Measurements from ENCODE around the gene S100G. TPM values are rescaled to one million over a fixed set of nuclear protein-coding genes. Genes with fewer than 3 reads are reported as not detected.
A peak's percentile ranks its signal among the peaks of the same experiment; 100 is the strongest.

The S100G gene
- total and polyA plus RNA-seq, 2 donors (not counting 3 experiments of a cell fraction or from before 2014, with no cell fraction given) = not detected

DNA sequence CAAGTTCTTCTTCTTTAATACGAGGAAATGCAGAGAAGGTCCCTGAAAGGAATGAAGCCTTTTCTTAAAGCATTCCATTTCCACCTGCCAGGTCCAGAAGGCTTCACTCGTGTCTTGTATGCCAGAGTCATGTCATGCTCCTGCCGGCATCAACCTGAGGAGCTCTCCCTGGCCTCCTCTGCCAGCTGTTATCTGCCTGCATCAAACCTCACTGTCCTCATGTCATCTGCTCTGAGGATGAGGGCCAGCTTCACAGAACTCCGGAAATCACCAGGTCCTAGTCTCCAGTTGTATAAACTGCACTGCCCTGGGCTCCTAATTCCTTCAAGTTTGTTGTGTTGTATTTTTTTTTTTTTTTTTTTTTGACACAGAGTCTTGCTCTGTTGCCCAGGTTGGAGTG is 20.0 kb upstream of the S100G start:
- dilution Hi-C loops (cut with MboI; ENCODE audit: extremely low pct_ligation_motif_present, low sequenced_read_pairs) (no loop called here), intact Hi-C loops (cut with micrococcal nuclease) (no loop called here)
- no peaks in the 10 kb centered on the region for H3K79me2 ChIP-seq (ENCODE audit: control insufficient read depth, insufficient read depth, low read length)
- H3K27me3 ChIP-seq (ENCODE audit: control insufficient read depth in 2 of 2, insufficient read depth in 2 of 2, low read length in 2 of 2) = no peaks in the 10 kb centered on the region
- no peak overlapping the region for H3K4me3 ChIP-seq (replicated peaks in 1 of 3; ENCODE audit: insufficient read depth in 1 of 3, low read depth in 1 of 3, low read length in 3 of 3)
- BruUV-seq (replicated peaks) = no TSS peak
- no peaks in the 10 kb centered on the region for H3K9me1 ChIP-seq (replicated peaks; ENCODE audit: control insufficient read depth, extremely low read depth, insufficient read depth, low read length)
- no peak for TF ChIP-seq POLR2A (IDR thresholded peaks at IDR 0.05; ENCODE audit: low read depth, low read length)
- CTCF ChIA-PET = interaction anchor here (0.7 kb wide), 1 partner anchor 35 kb away, joined by 3 read pairs; no protein-coding TSS in a partner anchor
- H2AFZ ChIP-seq (ENCODE audit: low read depth, low read length) = no peak overlapping the region
- no peaks in the 10 kb centered on the region for H3K9me3 ChIP-seq (replicated peaks; ENCODE audit: control insufficient read depth, insufficient read depth, low read length)
- POLR2A ChIA-PET = no interaction called here
- no peaks in the 10 kb centered on the region for H4K20me1 ChIP-seq (replicated peaks; ENCODE audit: control insufficient read depth, extremely low read depth, insufficient read depth, low read length)
- DNase-seq (ENCODE audit: low read depth, low spot score) (no peak), FAIRE-seq (peak; percentile 46)
- no peak overlapping the region for H3K27ac ChIP-seq (ENCODE audit: insufficient read depth, low read depth, low read length)
- no peaks in the 10 kb centered on the region for H3K36me3 ChIP-seq (ENCODE audit: control insufficient read depth in 2 of 2, extremely low read depth in 1 of 2, insufficient read depth in 2 of 2, low read length in 2 of 2)
- peaks cover 11% of the 10 kb centered on the region for H3K4me1 ChIP-seq (ENCODE audit: control insufficient read depth, extremely low read depth, insufficient read depth, low read length)
- no peak overlapping the region for H3K9ac ChIP-seq (replicated peaks; ENCODE audit: extremely low read depth, insufficient read depth, low read length)
- H3K4me2 ChIP-seq (ENCODE audit: insufficient read depth, low read length) = no peak overlapping the region

DNA sequence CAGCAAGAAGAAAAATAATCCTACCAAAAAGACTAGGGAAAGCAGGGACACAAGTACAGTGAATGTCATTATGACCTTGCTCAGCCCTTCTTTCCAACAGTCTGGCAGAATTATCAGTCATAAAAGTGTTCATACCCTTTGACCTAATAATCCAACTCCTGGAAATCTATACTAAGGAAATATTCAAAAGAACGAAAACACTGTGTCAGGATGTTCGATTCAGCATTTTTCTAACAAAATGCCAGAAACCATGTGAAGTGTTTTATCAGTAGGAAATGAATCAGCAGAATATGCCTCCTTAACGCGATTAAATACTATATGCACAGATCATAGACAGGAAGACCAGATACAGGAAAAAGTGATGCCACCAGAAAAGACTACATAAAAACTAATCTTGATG is 16.2 kb upstream of the S100G start:
- ChIA-PET POLR2A (no interaction called here), CTCF (no interaction called here)
- Histone ChIP-seq H3K27me3 (ENCODE audit: control insufficient read depth in 2 of 2, insufficient read depth in 2 of 2, low read length in 2 of 2) (no peaks in the 10 kb centered on the region), H3K4me2 (ENCODE audit: insufficient read depth, low read length) (peak overlapping the region; percentile 45), H3K27ac (ENCODE audit: insufficient read depth, low read depth, low read length) (peak overlapping the region; percentile 30), H4K20me1 (replicated peaks; ENCODE audit: control insufficient read depth, extremely low read depth, insufficient read depth, low read length) (no peaks in the 10 kb centered on the region), H3K4me1 (ENCODE audit: control insufficient read depth, extremely low read depth, insufficient read depth, low read length) (peaks cover 11% of the 10 kb centered on the region), H2AFZ (ENCODE audit: low read depth, low read length) (no peak overlapping the region), H3K9me3 (replicated peaks; ENCODE audit: control insufficient read depth, insufficient read depth, low read length) (no peaks in the 10 kb centered on the region), H3K9me1 (replicated peaks; ENCODE audit: control insufficient read depth, extremely low read depth, insufficient read depth, low read length) (no peaks in the 10 kb centered on the region), H3K79me2 (ENCODE audit: control insufficient read depth, insufficient read depth, low read length) (no peaks in the 10 kb centered on the region), H3K9ac (replicated peaks; ENCODE audit: extremely low read depth, insufficient read depth, low read length) (no peak overlapping the region), H3K4me3 (replicated peaks in 1 of 3; ENCODE audit: insufficient read depth in 1 of 3, low read depth in 1 of 3, low read length in 3 of 3) (no peak overlapping the region), H3K36me3 (ENCODE audit: control insufficient read depth in 2 of 2, extremely low read depth in 1 of 2, insufficient read depth in 2 of 2, low read length in 2 of 2) (no peaks in the 10 kb centered on the region)
- no TSS peak for BruUV-seq (replicated peaks)
- TF ChIP-seq, protein P1, sequence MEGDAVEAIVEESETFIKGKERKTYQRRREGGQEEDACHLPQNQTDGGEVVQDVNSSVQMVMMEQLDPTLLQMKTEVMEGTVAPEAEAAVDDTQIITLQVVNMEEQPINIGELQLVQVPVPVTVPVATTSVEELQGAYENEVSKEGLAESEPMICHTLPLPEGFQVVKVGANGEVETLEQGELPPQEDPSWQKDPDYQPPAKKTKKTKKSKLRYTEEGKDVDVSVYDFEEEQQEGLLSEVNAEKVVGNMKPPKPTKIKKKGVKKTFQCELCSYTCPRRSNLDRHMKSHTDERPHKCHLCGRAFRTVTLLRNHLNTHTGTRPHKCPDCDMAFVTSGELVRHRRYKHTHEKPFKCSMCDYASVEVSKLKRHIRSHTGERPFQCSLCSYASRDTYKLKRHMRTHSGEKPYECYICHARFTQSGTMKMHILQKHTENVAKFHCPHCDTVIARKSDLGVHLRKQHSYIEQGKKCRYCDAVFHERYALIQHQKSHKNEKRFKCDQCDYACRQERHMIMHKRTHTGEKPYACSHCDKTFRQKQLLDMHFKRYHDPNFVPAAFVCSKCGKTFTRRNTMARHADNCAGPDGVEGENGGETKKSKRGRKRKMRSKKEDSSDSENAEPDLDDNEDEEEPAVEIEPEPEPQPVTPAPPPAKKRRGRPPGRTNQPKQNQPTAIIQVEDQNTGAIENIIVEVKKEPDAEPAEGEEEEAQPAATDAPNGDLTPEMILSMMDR (IDR thresholded peaks at IDR 0.05; ENCODE audit: extremely low read depth in 1 of 2, insufficient read depth in 1 of 2, low read depth in 1 of 2, low read length in 2 of 2) = no peak
- TF ChIP-seq POLR2A (IDR thresholded peaks at IDR 0.05; ENCODE audit: low read depth, low read length) (no peak), JUN (IDR thresholded peaks at IDR 0.05; ENCODE audit: borderline replicate concordance, insufficient read depth, insufficient read length, low read depth) (peak; percentile 34), MYC (IDR thresholded peaks at IDR 0.05; ENCODE audit: low read depth, low read length) (no peak), POLR2AphosphoS5 (IDR thresholded peaks at IDR 0.05; ENCODE audit: insufficient read depth, low read depth, low read length) (no peak), EZH2 (IDR thresholded peaks at IDR 0.05; ENCODE audit: borderline replicate concordance, low read depth, low read length, severe bottlenecking) (no peak), GATA2 (IDR thresholded peaks at IDR 0.05; ENCODE audit: insufficient read depth, insufficient read length, low read depth, low read length) (peak; percentile 78), FOS (IDR thresholded peaks at IDR 0.05; ENCODE audit: borderline replicate concordance, insufficient read depth, low read length) (peak; percentile 52)
- TF ChIP-seq, protein P2, sequence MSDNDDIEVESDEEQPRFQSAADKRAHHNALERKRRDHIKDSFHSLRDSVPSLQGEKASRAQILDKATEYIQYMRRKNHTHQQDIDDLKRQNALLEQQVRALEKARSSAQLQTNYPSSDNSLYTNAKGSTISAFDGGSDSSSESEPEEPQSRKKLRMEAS (IDR thresholded peaks at IDR 0.05; ENCODE audit: insufficient read depth, insufficient read length) = no peak
- intact Hi-C loops (cut with micrococcal nuclease) (no loop called here), dilution Hi-C loops (cut with MboI; ENCODE audit: extremely low pct_ligation_motif_present, low sequenced_read_pairs) (no loop called here)
- peak; percentile 91 for FAIRE-seq
- peak; percentile 74 for DNase-seq (ENCODE audit: low read depth, low spot score)
